ENCODE measurements around the gene TGFBR3. TPM values are rescaled to one million over a fixed set of nuclear protein-coding genes. Genes with fewer than 3 reads are reported as not detected.

Gene TGFBR3
- total and polyA plus RNA-seq, 10 donors = 5.2 to 254 (median 166) TPM

GRCh38 chr1:91707114-91707889 lies 178.6 kb downstream of the TGFBR3 start:
- Histone ChIP-seq H3K27me3 (replicated peaks in 1 of 7) (no peaks in the 10 kb centered on the region), H3K27ac (peak overlapping the region in 1 of 8 donors; percentile 41), H3K9me3 (no peaks in the 10 kb centered on the region), H3K4me3 (no peak overlapping the region), H3K4me1 (peaks cover under 1 to 22% (median 8%) of the 10 kb centered on the region in 6 donors), H3K36me3 (peaks cover 0 to 92% (median 24%) of the 10 kb centered on the region in 6 donors)
- WGBS, 5 donors = 88 to 100% (median 97%) methylated on average over 3 of the region's 3 CpGs
- intact Hi-C loops (cut with DNase I; ENCODE audit: low total_unique reads) = no loop called here
- TF ChIP-seq POLR2AphosphoS5 (IDR thresholded peaks at IDR 0.05) (no peak), POLR2A (IDR thresholded peaks at IDR 0.05) (no peak)
- TF ChIP-seq, protein P1, sequence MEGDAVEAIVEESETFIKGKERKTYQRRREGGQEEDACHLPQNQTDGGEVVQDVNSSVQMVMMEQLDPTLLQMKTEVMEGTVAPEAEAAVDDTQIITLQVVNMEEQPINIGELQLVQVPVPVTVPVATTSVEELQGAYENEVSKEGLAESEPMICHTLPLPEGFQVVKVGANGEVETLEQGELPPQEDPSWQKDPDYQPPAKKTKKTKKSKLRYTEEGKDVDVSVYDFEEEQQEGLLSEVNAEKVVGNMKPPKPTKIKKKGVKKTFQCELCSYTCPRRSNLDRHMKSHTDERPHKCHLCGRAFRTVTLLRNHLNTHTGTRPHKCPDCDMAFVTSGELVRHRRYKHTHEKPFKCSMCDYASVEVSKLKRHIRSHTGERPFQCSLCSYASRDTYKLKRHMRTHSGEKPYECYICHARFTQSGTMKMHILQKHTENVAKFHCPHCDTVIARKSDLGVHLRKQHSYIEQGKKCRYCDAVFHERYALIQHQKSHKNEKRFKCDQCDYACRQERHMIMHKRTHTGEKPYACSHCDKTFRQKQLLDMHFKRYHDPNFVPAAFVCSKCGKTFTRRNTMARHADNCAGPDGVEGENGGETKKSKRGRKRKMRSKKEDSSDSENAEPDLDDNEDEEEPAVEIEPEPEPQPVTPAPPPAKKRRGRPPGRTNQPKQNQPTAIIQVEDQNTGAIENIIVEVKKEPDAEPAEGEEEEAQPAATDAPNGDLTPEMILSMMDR (IDR thresholded peaks at IDR 0.05 in 8 of 11, conservative IDR thresholded peaks at IDR 0.05 in 3 of 11) = no peak
- DNase-seq = no peak

DNA sequence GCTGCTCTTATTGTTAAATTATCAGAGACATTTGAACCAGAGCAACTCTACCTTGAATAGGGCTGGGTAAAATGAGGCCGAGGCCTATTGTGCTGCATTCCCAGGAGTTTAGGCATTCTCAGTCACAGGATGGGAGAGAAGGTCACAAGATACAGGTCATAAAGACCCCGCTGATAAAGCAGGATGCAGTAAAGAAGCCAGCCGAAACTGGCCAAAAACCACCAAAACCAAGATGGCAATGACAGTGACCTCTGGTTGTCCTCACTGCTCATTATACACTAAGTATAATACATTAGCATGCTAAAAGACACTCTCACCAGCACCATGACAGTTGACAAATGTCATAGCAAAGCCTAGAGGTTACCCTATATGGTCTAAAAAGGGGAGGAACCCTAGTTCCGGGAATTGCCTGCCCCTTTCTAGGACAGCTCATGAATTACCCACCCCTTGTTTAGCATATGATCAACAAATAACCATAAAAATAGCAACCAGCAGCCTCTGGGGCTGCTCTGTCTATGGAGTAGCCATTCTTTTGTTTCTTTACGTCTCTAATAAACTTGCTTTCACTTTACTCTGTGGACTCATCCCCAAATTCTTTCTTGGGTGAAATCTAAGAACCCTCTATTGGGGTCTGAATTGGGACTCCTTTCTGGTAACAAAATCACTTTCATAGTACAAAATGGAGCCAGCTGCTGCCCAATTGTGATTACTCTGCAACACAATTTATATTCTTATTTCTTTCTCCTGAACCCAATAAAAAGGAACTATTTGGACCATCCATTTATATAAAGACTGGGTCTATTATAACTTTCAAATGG lies 179.6 kb downstream of the TGFBR3 start:
- Histone ChIP-seq H3K4me1 (peaks cover 0 to 14% (median 3%) of the 10 kb centered on the region in 6 donors), H3K27ac (peak overlapping the region in 1 of 8 donors; percentile 45), H3K27me3 (replicated peaks in 1 of 7) (no peaks in the 10 kb centered on the region), H3K36me3 (peaks cover 0 to 86% (median 22%) of the 10 kb centered on the region in 6 donors), H3K9me3 (no peaks in the 10 kb centered on the region), H3K4me3 (no peak overlapping the region)
- 57 to 91% (median 74%) methylated on average over 5 of the region's 5 CpGs for WGBS, 5 donors
- intact Hi-C loops (cut with DNase I; ENCODE audit: low total_unique reads) = no loop called here
- no peak for DNase-seq
- TF ChIP-seq POLR2AphosphoS5 (IDR thresholded peaks at IDR 0.05) (no peak), POLR2A (IDR thresholded peaks at IDR 0.05) (no peak)
- TF ChIP-seq, protein P1 (IDR thresholded peaks at IDR 0.05 in 8 of 11, conservative IDR thresholded peaks at IDR 0.05 in 3 of 11) = no peak

DNA sequence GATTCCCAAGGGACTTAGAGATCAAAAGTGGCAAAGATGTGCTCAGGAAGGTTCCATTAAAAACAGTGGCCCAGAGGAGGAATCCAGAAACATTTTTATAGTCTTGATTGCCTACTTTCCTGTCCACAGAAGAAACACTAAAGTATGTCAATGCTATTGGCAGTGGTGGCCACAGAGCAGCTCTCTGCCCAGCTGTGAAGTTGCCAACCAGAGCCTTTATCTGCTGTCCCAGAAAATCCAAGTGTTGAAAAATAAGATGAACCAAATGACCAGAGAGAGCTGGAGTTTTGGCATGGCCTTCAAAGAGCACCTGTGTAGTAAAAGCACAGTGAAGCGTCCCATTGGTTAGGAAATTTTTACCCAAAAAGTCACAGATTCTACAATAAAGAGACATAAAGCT lies 181.2 kb downstream of the TGFBR3 start:
- WGBS, 5 donors = 88 to 98% (median 98%) methylated on average over 1 of the region's 1 CpG
- Histone ChIP-seq H3K4me3 (no peak overlapping the region), H3K27ac (no peak overlapping the region), H3K27me3 (replicated peaks in 1 of 7) (no peaks in the 10 kb centered on the region), H3K4me1 (peaks cover 0 to 13% (median 4%) of the 10 kb centered on the region in 6 donors), H3K9me3 (no peaks in the 10 kb centered on the region), H3K36me3 (peaks cover 0 to 77% (median 21%) of the 10 kb centered on the region in 6 donors)
- TF ChIP-seq, protein P1 (IDR thresholded peaks at IDR 0.05 in 8 of 11, conservative IDR thresholded peaks at IDR 0.05 in 3 of 11) = no peak
- TF ChIP-seq POLR2AphosphoS5 (IDR thresholded peaks at IDR 0.05) (no peak), POLR2A (IDR thresholded peaks at IDR 0.05) (no peak)
- intact Hi-C loops (cut with DNase I; ENCODE audit: low total_unique reads) = no loop called here
- DNase-seq = no peak

- Histone ChIP-seq H3K36me3 (peaks cover 0 to 62% (median 15%) of the 10 kb centered on the region in 6 donors), H3K9me3 (no peaks in the 10 kb centered on the region), H3K4me3 (no peak overlapping the region), H3K27ac (no peak overlapping the region), H3K27me3 (replicated peaks in 1 of 7) (no peaks in the 10 kb centered on the region), H3K4me1 (peaks cover 0 to 30% (median 12%) of the 10 kb centered on the region in 6 donors)
- TF ChIP-seq POLR2A (IDR thresholded peaks at IDR 0.05) (no peak), POLR2AphosphoS5 (IDR thresholded peaks at IDR 0.05) (no peak)
- TF ChIP-seq, protein P1 (IDR thresholded peaks at IDR 0.05 in 8 of 11, conservative IDR thresholded peaks at IDR 0.05 in 3 of 11) = no peak
- 39 to 71% (median 59%) methylated on average over 4 of the region's 4 CpGs for WGBS, 5 donors
- no peak for DNase-seq
- intact Hi-C loops (cut with DNase I; ENCODE audit: low total_unique reads) = no loop called here
These were observed 182.9 kb downstream of the TGFBR3 start for GRCh38 chr1:91703095-91703494.
